Testis (tissue), 2 donors: ENCODE measurements around the gene PEAR1.

ENCODE experiments used
- POLR2A ChIP-seq: fragments of 450-650 bp; IDR thresholded peaks from one replicate; pipeline ENCODE4 v1.6.1; 2017; ENCODE audit warnings: antibody characterized with exemption, mild to moderate bottlenecking, moderate library complexity
- TF ChIP-seq, protein P1 (sequence below), 3 experiments: fragments of 450-650 bp in 2 of 3; fragments of 200-600 bp in 1 of 3; sonication (generic) in 1 of 3; IDR thresholded peaks; one replicate each; pipeline ENCODE4 v1.5.1; 2016 to 2019; ENCODE audit warnings: antibody characterized with exemption in 3 of 3, mild to moderate bottlenecking in 2 of 3, moderate library complexity in 1 of 3

DNA sequence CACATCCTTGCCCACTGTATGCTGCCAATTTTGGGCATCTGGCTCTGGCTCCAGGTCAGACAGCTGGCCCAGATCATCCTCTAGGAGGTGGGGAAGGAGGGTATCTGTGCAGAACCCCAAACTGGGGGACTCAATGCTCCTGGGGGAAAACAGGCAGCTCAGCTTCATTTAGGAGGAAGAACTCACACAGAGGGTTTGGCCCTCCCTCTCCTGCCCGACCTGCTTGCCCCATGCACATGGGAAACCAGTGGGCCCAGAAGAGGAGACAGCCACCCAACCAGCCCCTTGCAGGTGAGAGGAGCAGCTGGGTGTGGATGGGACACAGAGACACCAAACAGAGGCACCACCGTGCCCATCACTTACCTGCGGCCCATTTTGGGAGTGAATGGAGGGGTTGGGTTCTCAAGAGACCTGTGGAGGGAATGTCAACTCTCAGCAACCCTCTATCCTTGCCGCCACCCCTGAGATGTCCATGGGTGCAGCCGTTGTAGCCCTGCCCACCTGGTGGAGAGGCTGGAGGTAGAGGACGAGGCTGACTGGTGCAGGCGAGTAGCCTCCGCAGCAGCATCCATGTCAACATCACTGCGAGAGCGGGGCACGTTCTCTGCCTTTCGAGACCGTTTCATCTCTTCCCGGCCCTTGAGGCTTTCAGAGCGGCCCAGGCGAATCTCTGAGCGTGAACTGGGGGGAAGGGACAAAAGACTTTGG is 54.5 kb downstream of the PEAR1 start:
- no peak for TF ChIP-seq POLR2A
- TF ChIP-seq, protein P1, sequence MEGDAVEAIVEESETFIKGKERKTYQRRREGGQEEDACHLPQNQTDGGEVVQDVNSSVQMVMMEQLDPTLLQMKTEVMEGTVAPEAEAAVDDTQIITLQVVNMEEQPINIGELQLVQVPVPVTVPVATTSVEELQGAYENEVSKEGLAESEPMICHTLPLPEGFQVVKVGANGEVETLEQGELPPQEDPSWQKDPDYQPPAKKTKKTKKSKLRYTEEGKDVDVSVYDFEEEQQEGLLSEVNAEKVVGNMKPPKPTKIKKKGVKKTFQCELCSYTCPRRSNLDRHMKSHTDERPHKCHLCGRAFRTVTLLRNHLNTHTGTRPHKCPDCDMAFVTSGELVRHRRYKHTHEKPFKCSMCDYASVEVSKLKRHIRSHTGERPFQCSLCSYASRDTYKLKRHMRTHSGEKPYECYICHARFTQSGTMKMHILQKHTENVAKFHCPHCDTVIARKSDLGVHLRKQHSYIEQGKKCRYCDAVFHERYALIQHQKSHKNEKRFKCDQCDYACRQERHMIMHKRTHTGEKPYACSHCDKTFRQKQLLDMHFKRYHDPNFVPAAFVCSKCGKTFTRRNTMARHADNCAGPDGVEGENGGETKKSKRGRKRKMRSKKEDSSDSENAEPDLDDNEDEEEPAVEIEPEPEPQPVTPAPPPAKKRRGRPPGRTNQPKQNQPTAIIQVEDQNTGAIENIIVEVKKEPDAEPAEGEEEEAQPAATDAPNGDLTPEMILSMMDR (IDR thresholded peaks at IDR 0.05) = no peak
